ENCODE data around the gene PI16. TPM values are rescaled to one million over a fixed set of nuclear protein-coding genes. Genes with fewer than 3 reads are reported as not detected.
A peak's percentile ranks its signal among the peaks of the same experiment; 100 is the strongest.

Gene PI16
- total RNA-seq, 1 donor: 6.3 TPM

- peak; percentile 38 for DNase-seq (ENCODE audit: low read depth)
- H3K4me3 ChIP-seq (ENCODE audit: low read depth, low read length): no peak overlapping the region
- no peak for TF ChIP-seq CTCF (IDR thresholded peaks at IDR 0.05; ENCODE audit: insufficient read depth, low read length)
These were observed 42.0 kb upstream of the PI16 start for GRCh38 chr6:36912586-36912985.

- no peak for DNase-seq (ENCODE audit: low read depth)
- no peak for TF ChIP-seq CTCF (IDR thresholded peaks at IDR 0.05; ENCODE audit: insufficient read depth, low read length)
These were observed 41.5 kb upstream of the PI16 start for GRCh38 chr6:36913082-36913481.

GRCh38 chr6:36914227-36914794, 40.2 kb upstream of the PI16 start:
- DNase-seq (ENCODE audit: low read depth): peak; percentile 37
- TF ChIP-seq CTCF (IDR thresholded peaks at IDR 0.05; ENCODE audit: insufficient read depth, low read length): peak; percentile 38
- H3K4me3 ChIP-seq (ENCODE audit: low read depth, low read length): no peak overlapping the region

More at GRCh38 chr6:36913082-36913481, 41.5 kb upstream of the PI16 start:
- no peak overlapping the region for H3K4me3 ChIP-seq (ENCODE audit: low read depth, low read length)

GRCh38 chr6:36915599-36915998, 38.9 kb upstream of the PI16 start:
- no peak overlapping the region for H3K4me3 ChIP-seq (ENCODE audit: low read depth, low read length)
- no peak for DNase-seq (ENCODE audit: low read depth)
- no peak for TF ChIP-seq CTCF (IDR thresholded peaks at IDR 0.05; ENCODE audit: insufficient read depth, low read length)

- no peak overlapping the region for H3K4me3 ChIP-seq (ENCODE audit: low read depth, low read length)
- DNase-seq (ENCODE audit: low read depth): peak; percentile 16
- no peak for TF ChIP-seq CTCF (IDR thresholded peaks at IDR 0.05; ENCODE audit: insufficient read depth, low read length)
These were observed 38.4 kb upstream of the PI16 start for GRCh38 chr6:36916126-36916525.

GRCh38 chr6:36917541-36918193, 36.9 kb upstream of the PI16 start:
- peak; percentile 99 for DNase-seq (ENCODE audit: low read depth)
- H3K4me3 ChIP-seq (ENCODE audit: low read depth, low read length): no peak overlapping the region
- TF ChIP-seq CTCF (IDR thresholded peaks at IDR 0.05; ENCODE audit: insufficient read depth, low read length): no peak

All from fibroblast of the aortic adventitia (primary cell).